Activated CD4-positive, CD25-positive, alpha-beta regulatory T cell treated with anti-CD3 and anti-CD28 coated beads, Interleukin-2, amount 50 U/mL, for 72 hours (primary cell): ENCODE results near the gene GRIN2A.
"Not testable (repeated sequence)": the region's sequence is repeated elsewhere in the genome, so short reads cannot be mapped to it uniquely, and the experiment has no call there.

Source experiments
- DNase-seq: peaks from one replicate; pipeline ENCODE4 v3.0.0; 2021

Gene GRIN2A

DNA sequence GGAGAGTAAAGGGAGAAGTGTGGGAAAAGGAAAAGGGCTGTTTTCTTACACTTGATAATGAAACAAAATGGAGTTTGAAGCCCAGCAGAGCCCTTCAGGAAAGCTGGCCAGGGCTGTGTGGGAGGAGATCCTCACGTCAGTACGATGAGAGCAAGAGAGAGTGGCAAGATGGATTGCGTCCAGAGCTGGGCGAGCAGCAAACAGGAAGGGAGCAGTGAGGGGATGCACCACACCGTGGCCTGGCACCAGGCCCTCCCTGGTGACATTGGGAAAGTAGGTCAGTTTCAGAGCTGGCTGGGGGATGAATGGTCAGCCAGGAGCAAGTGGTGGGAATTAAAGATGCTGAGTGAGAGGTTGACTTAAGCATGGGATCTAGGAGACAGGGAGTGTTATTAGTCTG, 273.6 kb downstream of the GRIN2A start:
- no peak for DNase-seq

DNA sequence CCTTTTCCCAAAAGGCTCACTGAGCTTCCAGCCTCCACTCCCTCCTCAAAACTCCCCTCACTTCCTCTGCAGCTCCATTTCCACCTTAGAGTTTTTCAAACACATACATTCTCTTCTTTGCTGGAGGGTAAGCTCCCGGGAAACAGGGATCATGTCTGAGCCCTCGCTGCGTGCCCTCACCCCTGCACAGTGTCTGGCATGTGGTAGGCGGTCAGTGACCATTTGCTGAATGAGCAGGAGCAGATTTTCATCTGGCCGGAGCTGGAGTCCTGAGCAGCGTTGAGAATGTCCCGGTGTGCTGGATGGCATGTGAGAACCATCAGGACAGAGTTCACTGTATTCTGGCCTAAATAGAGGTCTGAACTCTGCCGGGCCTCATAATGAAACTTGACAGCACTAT, 274.5 kb downstream of the GRIN2A start:
- no peak for DNase-seq

DNA sequence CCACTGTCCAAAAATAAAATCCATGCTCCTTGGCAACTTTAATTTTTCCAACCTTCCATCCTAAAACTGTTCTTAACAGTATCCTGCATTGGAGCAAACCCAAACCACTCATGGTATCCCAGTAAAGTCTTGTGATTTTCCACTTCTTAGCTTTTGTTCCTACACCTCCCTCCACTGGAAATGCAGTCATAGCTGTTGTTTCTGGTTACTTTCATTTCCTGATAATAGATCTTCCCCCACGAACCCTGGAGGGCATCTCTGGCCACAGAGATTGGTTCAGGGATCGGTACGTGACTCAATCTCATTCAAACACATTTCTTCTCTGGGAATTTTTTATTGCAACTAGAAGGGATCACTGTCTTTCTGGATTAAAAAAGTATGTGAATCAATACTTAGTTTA, 276.0 kb downstream of the GRIN2A start:
- no peak for DNase-seq

DNA sequence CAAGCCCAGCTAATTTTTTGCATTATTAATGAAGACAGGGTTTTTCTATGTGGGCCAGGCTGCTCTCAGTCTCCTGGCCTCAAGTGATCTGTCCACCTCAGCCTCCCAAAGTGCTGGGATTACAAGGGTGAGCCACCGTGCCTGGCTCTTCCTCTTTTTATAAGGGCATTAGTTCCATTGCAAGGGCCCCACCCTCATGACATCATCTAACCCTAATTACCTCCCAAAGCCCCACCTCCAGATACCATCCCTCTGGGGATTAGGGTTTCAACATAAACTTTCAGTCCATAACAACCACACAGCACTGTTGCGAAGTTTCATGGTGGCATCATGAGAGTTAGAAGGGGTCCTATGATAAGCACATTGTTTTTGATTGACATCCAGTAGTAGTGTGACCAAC, 277.7 kb downstream of the GRIN2A start:
- no peak for DNase-seq

DNA sequence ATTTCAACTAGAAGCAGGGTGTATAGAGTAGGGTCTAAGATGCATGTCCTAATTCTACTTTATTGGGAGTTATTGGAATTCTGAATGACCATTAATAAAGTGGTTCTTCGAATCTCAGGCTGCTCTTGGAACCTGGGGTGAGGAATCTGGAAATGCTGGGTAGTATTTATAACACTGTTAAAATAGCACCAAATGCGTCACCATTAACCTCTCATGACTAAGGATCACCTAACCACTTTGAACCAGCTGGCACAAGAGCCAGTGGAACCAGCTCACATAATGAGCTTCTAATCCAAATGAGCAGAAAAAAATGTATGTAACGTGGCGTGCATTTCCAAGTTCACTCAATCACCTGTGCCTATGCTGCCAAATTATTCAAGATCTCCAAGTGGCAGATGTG, 281.7 kb downstream of the GRIN2A start:
- DNase-seq = no peak

DNA sequence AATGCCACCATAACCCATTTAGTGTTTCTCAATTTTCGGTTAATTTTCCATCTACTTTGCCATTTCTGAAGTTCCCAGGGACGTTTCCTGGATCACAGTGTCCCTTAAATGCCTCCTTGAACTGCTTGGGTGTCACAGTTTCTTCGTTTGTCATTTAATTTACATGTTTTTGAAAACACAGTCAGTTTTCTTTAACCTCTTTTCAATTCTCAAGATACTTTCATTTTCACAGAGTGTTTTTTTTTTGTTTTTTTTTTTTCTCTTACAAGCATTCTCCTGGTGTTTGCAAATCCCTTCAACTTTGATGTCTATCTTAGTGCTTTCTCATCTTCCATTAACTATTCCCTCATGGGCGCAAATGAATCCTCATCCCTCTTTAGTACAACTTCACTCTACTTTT, 283.7 kb downstream of the GRIN2A start:
- DNase-seq = no peak

DNA sequence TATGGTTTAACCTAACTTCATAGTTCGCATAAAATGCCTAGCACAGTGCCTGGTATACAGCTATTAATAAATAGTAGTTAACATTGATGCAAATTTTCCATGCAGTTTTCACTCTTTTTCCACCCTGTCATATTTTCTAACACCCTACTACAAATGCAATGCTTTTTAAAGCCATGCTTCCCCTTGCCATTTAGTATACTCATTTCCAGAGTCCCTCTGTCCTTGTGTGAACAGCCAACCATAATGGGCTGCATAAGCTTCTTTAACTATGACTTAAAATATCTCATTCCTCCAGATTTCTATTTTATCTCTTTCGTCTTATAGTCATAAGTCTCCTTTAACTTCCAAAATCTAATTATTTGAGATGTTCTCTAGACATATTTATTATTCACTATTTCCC, 284.1 kb downstream of the GRIN2A start:
- DNase-seq = no peak

DNA sequence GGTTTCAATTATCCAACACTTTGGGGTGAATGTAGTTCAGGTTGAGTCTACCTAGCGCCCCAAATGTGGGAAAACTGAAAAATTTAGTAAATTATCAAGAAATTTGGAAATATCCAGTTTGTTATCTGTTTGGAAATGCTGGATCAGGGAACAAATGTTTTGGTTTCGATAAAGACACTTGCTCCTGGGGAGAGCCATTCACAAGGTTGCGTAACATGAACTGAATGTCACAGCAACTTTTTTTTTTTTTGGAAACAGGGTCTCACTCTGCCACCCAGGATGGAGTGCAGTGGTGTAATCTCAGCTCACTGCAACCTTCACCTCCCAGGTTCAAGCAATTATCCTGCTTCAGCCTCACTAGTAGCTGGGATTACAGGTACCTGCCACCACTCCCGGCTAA, 286.4 kb downstream of the GRIN2A start:
- DNase-seq = no peak

DNA sequence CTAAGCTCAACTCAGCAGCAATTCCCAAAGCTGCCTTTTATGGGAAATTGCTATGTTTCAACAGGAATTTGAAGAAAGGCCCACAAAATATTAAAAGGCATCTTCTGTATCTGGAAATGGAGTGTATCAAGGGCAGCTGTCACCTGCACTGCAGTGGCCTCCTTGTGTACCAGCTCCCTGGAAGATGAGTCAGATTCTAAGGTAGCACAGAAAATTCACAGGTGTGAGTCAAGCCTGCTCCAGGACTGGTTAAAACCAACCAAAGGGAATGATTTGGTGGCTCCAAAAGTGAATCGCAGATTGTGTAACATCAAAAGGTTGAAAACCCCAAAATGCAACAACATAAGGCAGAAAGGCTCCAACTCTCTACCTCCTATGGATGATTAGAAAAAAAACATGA, 296.4 kb downstream of the GRIN2A start:
- no peak for DNase-seq

DNA sequence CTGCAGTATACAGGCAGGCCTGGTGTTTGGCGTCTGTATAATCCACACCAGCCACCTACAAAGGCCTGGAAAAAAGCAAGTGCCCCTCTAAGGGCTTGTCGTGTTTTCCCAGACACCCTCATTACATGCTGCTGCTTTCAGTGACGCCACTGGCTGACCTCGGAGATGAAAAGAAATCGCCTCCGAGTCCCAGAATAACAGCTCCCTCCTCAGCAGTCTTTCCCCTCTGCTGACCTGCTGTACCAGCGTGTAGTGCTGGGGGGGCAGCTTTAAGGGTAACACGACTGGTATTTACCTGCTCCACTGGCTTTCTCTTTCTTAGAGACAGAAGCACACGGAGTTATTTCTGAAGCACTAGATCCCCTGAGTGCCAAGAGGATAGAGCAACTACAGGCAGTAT, 296.8 kb downstream of the GRIN2A start:
- DNase-seq = no peak

DNA sequence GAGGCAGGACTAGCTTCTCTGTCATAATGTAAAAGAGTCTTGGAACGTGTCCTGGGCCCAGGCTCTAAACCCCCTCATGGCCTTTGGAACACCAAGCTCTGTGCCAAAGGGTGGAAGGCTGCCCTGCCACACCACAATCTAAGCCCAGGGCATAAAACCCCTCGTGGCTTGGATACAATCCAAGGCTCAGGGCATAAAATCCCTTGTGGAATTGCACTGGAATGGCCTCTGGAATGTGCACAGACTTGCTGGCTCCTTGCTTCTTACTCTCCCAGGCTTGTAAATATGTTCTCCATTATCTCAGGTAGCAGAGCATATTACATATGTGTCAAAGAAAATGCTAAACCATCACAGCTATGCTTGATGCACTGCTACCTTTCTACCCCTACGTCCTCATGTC, 306.2 kb downstream of the GRIN2A start:
- DNase-seq = not testable (repeated sequence)

DNA sequence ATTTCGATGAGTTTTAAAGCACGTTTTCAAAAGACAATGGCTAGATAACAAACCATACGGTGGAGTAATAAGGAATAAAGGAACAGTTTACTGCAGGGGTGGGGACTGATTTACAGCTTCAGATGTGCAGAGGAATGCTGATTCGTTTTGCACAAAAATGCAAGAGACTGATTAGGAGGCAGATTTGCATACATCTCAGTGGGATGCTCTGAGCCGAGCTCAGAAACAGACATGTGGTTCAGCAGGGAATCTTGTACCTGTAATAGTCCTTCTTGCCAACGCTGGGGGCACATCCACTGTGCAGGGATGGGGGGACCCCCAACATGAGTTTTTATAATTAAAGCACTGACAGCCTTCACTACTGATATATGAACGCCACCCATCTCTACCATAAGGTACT, 308.0 kb downstream of the GRIN2A start:
- no peak for DNase-seq

DNA sequence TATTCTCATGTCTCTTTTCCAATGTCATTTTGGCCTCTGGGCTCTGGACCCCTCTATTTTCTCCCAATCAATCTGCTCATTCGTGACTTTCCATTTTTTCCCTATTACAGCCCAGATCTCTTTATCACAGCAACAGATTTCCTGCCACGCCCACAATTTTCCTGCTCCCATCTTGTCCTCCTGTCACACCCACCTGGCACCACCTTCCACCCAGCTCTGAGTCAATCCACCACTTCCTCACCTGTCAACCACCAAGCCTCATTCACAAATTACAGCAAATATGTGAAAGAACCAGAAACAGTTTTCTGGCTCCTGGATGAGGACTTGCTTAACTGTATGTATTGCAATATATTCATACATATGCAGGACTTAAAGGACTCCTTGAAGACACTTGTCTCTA, 311.3 kb downstream of the GRIN2A start:
- no peak for DNase-seq

DNA sequence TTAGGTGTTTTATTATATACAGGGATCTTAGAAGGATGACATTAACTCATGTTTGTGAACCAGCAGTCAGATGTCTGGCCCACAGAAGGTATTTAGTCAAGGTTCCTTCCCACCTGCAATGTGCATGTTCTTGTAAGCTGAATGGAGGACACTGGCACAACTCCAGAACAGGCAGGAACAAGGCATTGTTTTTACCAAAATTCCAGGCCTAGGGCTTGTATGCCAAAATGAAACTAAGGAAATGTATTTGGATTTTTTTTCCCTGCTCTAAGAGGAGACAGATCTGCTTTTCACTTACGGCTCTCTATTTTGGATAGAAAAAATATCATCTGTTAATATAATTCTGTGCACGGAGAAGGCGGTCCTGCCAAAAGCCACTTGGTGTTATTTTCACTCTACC, 312.5 kb downstream of the GRIN2A start:
- no peak for DNase-seq

DNA sequence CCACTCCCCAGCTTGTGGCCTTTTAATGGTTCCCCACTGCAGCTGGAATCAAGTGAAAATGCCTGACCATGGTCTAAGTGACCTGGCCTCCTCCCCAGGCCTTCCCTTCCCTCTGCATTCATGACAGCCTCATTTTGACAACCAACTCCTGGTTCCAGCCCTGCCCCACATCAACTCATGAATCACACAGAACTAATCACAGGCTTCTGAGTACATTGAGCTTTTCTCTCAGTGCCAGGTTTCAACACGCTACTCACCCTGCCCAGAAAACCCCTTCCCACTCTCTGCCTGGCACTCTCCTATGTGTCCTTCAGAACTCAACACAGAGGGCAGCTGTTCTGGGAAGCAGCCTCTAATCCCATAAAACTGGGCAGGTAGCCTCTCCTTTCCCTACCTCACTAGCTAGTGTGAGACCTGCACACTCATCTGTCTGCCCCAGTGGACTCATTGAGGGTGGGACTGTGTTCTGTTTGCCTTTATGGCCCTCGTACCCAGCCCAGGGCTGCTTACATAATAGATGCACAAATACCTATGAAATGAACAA, 313.6 kb downstream of the GRIN2A start:
- no peak for DNase-seq

DNA sequence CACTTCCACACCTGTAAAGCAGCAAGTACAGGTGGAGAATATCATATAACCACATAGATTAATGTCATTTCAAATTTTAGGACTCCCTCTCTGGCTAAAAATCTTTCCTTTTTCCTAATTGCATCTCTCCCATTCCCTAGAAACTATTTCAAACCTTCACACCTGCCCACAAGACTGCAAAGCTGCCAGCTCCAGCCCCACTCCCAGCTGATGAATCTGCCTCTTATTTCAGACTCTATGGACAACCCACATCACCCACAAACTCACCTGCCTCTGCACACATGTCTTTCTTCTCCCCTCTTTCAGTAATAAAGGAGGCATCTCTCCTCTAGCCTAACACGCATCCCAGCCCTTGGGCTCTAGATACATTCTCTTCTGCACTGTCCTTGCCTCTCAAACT, 315.1 kb downstream of the GRIN2A start:
- DNase-seq = no peak

DNA sequence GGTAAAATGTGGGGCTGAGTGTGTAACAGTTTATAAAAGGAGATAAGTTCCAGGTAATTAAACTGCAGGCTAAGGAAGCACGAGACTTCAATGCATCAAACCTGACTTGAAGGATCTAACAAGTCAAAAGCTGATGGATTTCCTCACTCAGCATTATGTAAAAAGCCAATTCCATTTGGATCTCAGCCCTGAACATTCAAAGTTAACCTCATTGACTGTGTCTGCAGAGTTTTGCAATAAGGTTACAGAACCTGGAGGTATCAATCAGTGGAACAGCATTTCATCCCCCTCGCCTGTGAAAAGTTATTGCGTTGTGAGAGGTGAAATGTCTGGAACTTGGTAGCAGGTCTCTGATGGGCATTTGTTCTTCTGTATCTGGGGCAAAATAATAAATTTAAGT, 317.8 kb downstream of the GRIN2A start:
- DNase-seq = no peak

DNA sequence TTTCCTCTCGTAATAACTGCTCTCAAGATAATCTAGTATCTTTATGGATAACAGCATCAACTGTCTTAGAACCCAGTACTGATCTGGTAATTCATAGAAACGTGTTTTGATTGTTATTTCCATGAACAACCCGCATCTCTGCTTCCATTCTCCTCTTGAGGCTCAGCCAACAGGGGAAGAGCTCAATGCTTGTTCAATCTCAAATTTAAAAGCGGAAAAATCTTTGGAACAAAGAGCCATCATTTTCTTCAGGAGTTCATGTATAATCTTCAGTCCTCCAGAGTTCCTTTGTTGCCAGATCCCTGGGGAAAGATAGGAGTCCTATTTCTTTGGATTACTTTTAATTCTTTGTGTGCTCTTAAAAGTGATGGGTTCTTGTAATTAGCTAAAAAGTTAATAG, 319.9 kb downstream of the GRIN2A start:
- no peak for DNase-seq

DNA sequence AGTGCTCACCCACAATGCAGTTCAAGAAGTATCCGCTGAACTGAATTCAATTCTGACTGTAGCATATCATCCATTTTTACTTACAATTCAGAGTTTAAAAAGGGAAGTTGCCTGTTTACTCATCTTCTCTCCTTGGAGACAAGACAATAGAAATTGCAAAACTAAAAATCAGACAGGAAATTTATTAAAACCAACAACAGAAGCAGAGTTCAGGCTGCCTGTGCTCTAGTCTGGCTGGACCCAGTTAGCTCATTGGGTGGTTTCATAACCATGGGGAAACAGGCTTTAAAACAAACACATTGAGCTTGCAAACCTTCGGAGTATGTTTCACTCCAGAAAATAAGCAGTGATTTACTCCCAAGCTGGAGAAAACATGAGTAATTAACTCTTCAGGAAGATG, 321.4 kb downstream of the GRIN2A start:
- no peak for DNase-seq

DNA sequence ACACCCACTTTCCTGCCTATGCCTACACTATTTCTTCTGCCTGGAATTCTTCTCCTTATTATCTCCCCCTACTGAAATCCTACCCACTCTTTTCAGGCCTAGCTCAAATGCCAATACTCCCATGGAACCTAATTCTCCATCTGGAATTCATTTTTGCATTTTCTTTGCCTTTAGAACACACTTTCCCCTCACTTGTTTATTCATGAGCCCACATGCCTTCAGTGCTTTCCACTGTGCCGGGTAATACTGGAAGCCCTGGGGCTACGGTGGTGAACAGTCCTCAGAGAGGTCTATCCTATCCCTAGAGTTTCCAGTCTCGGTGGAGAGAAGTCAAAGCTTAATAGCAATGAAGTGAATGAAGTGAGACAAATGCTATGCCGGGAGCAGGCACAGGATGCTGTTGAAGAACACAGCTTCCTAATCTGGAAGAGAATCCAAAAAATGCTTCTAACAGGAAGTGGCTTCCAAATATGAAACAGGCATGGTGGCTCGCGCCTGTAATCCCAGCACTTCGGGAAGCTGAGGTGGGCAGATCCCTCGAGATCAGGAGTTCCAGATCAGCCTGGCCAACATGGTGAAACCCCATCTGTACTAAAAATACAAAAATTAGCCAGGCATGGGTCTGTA, 322.4 kb downstream of the GRIN2A start:
- no peak for DNase-seq

DNA sequence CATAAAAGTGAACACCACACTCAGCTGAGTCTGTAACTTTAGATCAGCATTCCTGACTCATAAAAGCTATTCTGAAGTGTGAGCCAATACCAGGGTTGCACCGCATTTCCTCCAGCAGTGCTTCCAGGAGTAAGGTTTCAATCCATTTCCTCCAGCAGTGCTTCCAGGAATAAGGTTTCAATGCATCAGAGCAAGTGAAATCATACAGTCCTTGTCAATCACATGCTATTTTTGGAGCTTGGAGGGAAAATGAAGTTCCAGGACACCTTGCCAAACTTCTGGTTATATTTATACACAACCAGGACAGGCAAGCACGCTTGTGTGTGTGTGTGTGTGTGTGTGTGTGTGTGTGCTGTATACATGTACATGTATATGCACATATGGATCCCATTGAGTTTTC, 327.6 kb downstream of the GRIN2A start:
- no peak for DNase-seq

DNA sequence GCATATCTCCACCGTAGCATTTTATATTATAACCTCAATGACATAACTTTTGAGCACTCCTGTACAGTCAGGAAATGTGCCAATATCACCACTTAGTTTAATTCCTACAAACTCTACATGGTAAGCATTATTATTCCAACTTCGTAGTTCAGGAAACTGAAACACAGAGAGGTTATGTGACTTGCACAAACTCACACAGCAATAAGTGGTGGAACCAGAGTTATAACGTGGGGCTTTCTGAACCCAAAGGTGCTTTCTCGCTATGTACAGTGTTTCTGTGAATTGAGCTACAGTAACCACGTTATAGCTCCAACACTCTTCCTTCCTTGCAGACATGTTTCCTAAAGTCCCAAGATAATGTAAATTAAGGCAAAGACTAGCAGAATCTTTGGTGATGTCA, 330.2 kb downstream of the GRIN2A start:
- no peak for DNase-seq

DNA sequence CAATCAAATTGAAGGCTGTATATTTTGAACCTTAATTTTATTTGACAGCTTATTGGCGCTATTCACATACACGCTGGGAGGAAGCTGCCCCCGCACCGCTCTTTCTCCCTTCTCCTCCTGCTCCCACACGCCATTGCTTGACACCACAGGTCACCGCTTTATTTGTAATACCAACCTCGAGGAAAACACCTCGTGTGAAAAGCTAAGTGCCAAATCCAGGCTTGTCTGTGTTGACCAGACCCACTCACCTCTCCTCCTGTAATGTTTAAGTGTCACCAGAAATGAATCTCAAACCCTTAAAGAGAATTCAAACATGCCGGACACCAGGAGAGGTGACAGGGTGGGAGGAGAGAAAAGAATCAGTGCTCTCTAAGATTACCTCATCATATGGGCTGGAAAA, 331.4 kb downstream of the GRIN2A start:
- DNase-seq = no peak

DNA sequence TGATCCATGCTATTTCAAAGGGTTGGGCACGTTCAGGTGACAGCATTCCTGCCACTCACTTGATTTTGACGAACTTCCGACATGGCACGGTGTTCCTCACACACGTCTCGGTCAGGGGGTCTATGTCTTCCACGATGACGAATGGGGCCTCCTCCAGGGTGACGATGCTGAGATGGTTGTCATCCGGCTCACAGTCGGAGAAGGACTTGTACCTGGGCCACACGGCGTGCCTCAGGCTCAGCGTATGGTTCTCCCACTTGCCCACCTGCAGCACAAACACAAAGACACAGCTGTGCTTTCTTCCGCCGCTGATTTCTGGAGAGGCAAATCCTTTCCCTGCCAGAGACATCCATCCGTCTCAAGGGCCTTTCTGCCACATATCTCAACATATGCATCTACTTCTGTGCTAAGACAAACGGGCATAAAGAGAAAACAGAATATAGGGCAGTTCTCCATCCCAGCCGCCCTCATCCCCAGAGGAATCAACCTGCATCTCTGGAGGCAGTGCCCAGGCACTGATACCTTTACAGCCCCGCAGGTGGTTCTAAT, 332.5 kb downstream of the GRIN2A start:
- no peak for DNase-seq

DNA sequence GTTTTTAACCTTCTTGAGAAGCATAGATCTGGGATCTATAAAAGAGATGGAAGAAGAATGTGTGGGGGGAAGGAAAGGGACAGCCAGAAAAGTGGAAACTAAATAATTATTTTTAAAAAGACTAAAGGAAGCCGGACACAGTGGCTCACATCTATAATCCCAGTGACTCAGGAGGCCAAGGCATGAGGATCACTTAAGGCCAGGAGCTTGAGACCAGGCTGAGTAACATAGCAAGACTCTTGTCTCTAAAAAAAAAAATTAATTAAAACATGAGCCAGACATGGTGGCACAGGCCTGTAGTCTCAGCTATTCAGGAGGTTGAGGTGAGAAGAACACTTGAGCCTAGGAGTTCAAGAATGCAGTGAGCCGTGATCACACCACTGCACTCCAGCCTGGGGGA, 335.1 kb downstream of the GRIN2A start:
- no peak for DNase-seq
